ENCODE measurements around the gene PCCB. TPM values are rescaled to one million over a fixed set of nuclear protein-coding genes. Genes with fewer than 3 reads are reported as not detected.
A peak's percentile ranks its signal among the peaks of the same experiment; 100 is the strongest.
"Not testable (repeated sequence)": the region's sequence is repeated elsewhere in the genome, so short reads cannot be mapped to it uniquely, and the experiment has no call there.

Gene PCCB
- 10 to 100 TPM; 45.0 to 78.2 TPM for total RNA-seq

- no peaks in the 10 kb centered on the region for H3K9me3 Mint-ChIP-seq
- DNase-seq (ENCODE audit: low spot score in 2 of 2) (peak; percentile 89 to 95), ATAC-seq (peak; percentile 99 to 100)
- H3K27ac Mint-ChIP-seq = peak within 1 kb of the TSS; percentile 89 to 92
- peaks cover 0 to 19% of the 10 kb centered on the region in 2 donors for H3K36me3 Mint-ChIP-seq
These were observed at the start of gene PCCB for GRCh38 chr3:136250059-136250902. TSS of gene PCCB (plus strand) at chr3:136250340. CDS start at chr3:136250376, 36 bp downstream.

GRCh38 chr3:136207489-136208115, 42.5 kb upstream of the PCCB start:
- Mint-ChIP-seq H3K9me3 (no peaks in the 10 kb centered on the region), H3K27ac (no peak overlapping the region)

GRCh38 chr3:136209921-136210320, 40.2 kb upstream of the PCCB start:
- Mint-ChIP-seq H3K36me3 (no peaks in the 10 kb centered on the region), H3K9me3 (no peaks in the 10 kb centered on the region), H3K27ac (no peak overlapping the region)
- no peak for ATAC-seq
- DNase-seq (ENCODE audit: low spot score in 2 of 2) = no peak

More at GRCh38 chr3:136207489-136208115, 42.5 kb upstream of the PCCB start:
- no peak for ATAC-seq
- H3K36me3 Mint-ChIP-seq = no peaks in the 10 kb centered on the region
- no peak for DNase-seq (ENCODE audit: low spot score in 2 of 2)

- Mint-ChIP-seq H3K9me3 (no peaks in the 10 kb centered on the region), H3K36me3 (no peaks in the 10 kb centered on the region), H3K27ac (no peak overlapping the region)
- no peak for ATAC-seq
- no peak for DNase-seq (ENCODE audit: low spot score in 2 of 2)
These were observed 38.6 kb upstream of the PCCB start for GRCh38 chr3:136211547-136211946.

GRCh38 chr3:136222746-136223145, 27.4 kb upstream of the PCCB start:
- DNase-seq (ENCODE audit: low spot score in 2 of 2); ATAC-seq; H3K27ac Mint-ChIP-seq; H3K36me3 Mint-ChIP-seq: not testable (repeated sequence)
- peaks cover 0 to 17% of the 10 kb centered on the region in 2 donors for H3K9me3 Mint-ChIP-seq

GRCh38 chr3:136232413-136232812, 17.7 kb upstream of the PCCB start:
- no peak overlapping the region for H3K27ac Mint-ChIP-seq
- H3K36me3 Mint-ChIP-seq = no peaks in the 10 kb centered on the region
- H3K9me3 Mint-ChIP-seq = no peaks in the 10 kb centered on the region
- ATAC-seq (no peak), DNase-seq (ENCODE audit: low spot score in 2 of 2) (no peak)

- ATAC-seq (no peak), DNase-seq (ENCODE audit: low spot score in 2 of 2) (no peak)
- H3K9me3 Mint-ChIP-seq = no peaks in the 10 kb centered on the region
- H3K36me3 Mint-ChIP-seq = no peaks in the 10 kb centered on the region
- H3K27ac Mint-ChIP-seq = no peak overlapping the region
These were observed 14.6 kb upstream of the PCCB start for GRCh38 chr3:136235545-136235944.

- Mint-ChIP-seq H3K27ac (no peak overlapping the region), H3K9me3 (no peaks in the 10 kb centered on the region), H3K36me3 (no peaks in the 10 kb centered on the region)
- DNase-seq (ENCODE audit: low spot score in 2 of 2) (no peak), ATAC-seq (no peak)
These were observed 14.0 kb upstream of the PCCB start for GRCh38 chr3:136236109-136236508.

GRCh38 chr3:136237103-136237502, 13.0 kb upstream of the PCCB start:
- peak overlapping the region in 1 of 2 donors; percentile 1 for H3K27ac Mint-ChIP-seq
- ATAC-seq = no peak
- H3K9me3 Mint-ChIP-seq = no peaks in the 10 kb centered on the region
- H3K36me3 Mint-ChIP-seq = no peaks in the 10 kb centered on the region
- DNase-seq (ENCODE audit: low spot score in 2 of 2) = no peak

- Mint-ChIP-seq H3K9me3 (no peaks in the 10 kb centered on the region), H3K27ac (no peak overlapping the region), H3K36me3 (no peaks in the 10 kb centered on the region)
- ATAC-seq (no peak), DNase-seq (ENCODE audit: low spot score in 2 of 2) (no peak)
These were observed 12.0 kb upstream of the PCCB start for GRCh38 chr3:136237961-136238649.

GRCh38 chr3:136239094-136239493, 11.0 kb upstream of the PCCB start:
- Mint-ChIP-seq H3K36me3 (no peaks in the 10 kb centered on the region), H3K27ac (no peak overlapping the region), H3K9me3 (no peaks in the 10 kb centered on the region)
- no peak for ATAC-seq
- DNase-seq (ENCODE audit: low spot score in 2 of 2) = no peak

GRCh38 chr3:136245691-136246090, 4.4 kb upstream of the PCCB start:
- Mint-ChIP-seq H3K9me3 (no peaks in the 10 kb centered on the region), H3K36me3 (peaks cover 0 to 10% of the 10 kb centered on the region in 2 donors)
- no peak for ATAC-seq

GRCh38 chr3:136247436-136247835, 2.7 kb upstream of the PCCB start:
- peaks cover 0 to 19% of the 10 kb centered on the region in 2 donors for H3K36me3 Mint-ChIP-seq
- no peaks in the 10 kb centered on the region for H3K9me3 Mint-ChIP-seq
- H3K27ac Mint-ChIP-seq = no peak overlapping the region
- ATAC-seq (no peak), DNase-seq (ENCODE audit: low spot score in 2 of 2) (no peak)

More at GRCh38 chr3:136245691-136246090, 4.4 kb upstream of the PCCB start:
- DNase-seq (ENCODE audit: low spot score in 2 of 2) = no peak
- H3K27ac Mint-ChIP-seq = no peak overlapping the region

- H3K27ac Mint-ChIP-seq = no peak overlapping the region
- peaks cover 0 to 19% of the 10 kb centered on the region in 2 donors for H3K36me3 Mint-ChIP-seq
These were observed 2.1 kb upstream of the PCCB start for GRCh38 chr3:136247855-136248590.

GRCh38 chr3:136249091-136249490, 1.0 kb upstream of the PCCB start:
- no peak for ATAC-seq
- H3K9me3 Mint-ChIP-seq = no peaks in the 10 kb centered on the region
- DNase-seq (ENCODE audit: low spot score in 2 of 2) = no peak
- peak overlapping the region in 1 of 2 donors; percentile 92 for H3K27ac Mint-ChIP-seq
- H3K36me3 Mint-ChIP-seq = peaks cover 0 to 19% of the 10 kb centered on the region in 2 donors

More at GRCh38 chr3:136247855-136248590, 2.1 kb upstream of the PCCB start:
- DNase-seq (ENCODE audit: low spot score in 2 of 2) = no peak
- no peaks in the 10 kb centered on the region for H3K9me3 Mint-ChIP-seq
- ATAC-seq = no peak

- ATAC-seq (no peak), DNase-seq (ENCODE audit: low spot score in 2 of 2) (no peak)
- Mint-ChIP-seq H3K9me3 (no peaks in the 10 kb centered on the region), H3K27ac (peak overlapping the region in 1 of 2 donors; percentile 92), H3K36me3 (peaks cover 0 to 19% of the 10 kb centered on the region in 2 donors)
These were observed 547 bp upstream of the PCCB start for GRCh38 chr3:136249593-136249992.

Measured in activated naive CD4-positive, alpha-beta T cell treated with anti-CD3 and anti-CD28 coated beads, Interleukin-2, amount 50 U/mL, for 72 hours (primary cell).